Naive thymus-derived CD8-positive, alpha-beta T cell (primary cell): ENCODE measurements around the gene KIRREL3. TPM values are rescaled to one million over a fixed set of nuclear protein-coding genes. Genes with fewer than 3 reads are reported as not detected.

Experiments used
- ATAC-seq, 2 donors: fragments of 150-1000 bp; cut with Tn5 transposase in 1 of 2; sonication (Bioruptor Pico), chemical (Tn5 transposase) in 1 of 2; 1 replicate in 1 of 2; 2 replicates in 1 of 2; pipeline ENCODE4 v1.10.0; 2021; ENCODE audit warnings: mild to moderate bottlenecking in 2 of 2, moderate library complexity in 2 of 2
- POLR2A ChIA-PET: fragments of 350-600 bp; sonication (Branson Sonifier 250); formaldehyde crosslinking; loops from one replicate; lab custom pipeline; 2021; ENCODE audit warnings: antibody characterized with exemption; lab: Charles Lee
- DNase-seq, 10 donors: peaks; one replicate each; pipeline versions ENCODE4 v3.0.0 to v3.0.0-alpha.2; 2020 to 2022
- H3K27ac Mint-ChIP-seq, 10 donors: one replicate each; pipeline ENCODE4 v1.8.0; 2020 to 2022; ENCODE audit warnings: mild to moderate bottlenecking in 10 of 10, mixed read lengths in 10 of 10, moderate library complexity in 4 of 10, inconsistent platforms in 1 of 10
- H3K27me3 Mint-ChIP-seq, 5 donors: one replicate each; pipeline ENCODE4 v1.8.0; 2021 to 2022; ENCODE audit warnings: mixed read lengths in 5 of 5
- H3K36me3 Mint-ChIP-seq, 3 donors: one replicate each; pipeline ENCODE4 v1.8.0; 2020 to 2022; ENCODE audit warnings: mixed read lengths in 3 of 3, mild to moderate bottlenecking in 2 of 3, inconsistent platforms in 1 of 3
- H3K4me1 Mint-ChIP-seq, 4 donors: one replicate each; pipeline ENCODE4 v1.8.0; 2021 to 2022; ENCODE audit warnings: mixed read lengths in 4 of 4
- H3K4me3 Mint-ChIP-seq, 10 donors: one replicate each; pipeline ENCODE4 v1.8.0; 2020 to 2022; ENCODE audit warnings: mild to moderate bottlenecking in 10 of 10, mixed read lengths in 10 of 10, moderate library complexity in 6 of 10, inconsistent platforms in 1 of 10
- H3K9me3 Mint-ChIP-seq, 9 donors: one replicate each; pipeline ENCODE4 v1.8.0; 2020 to 2022; ENCODE audit warnings: mixed read lengths in 9 of 9, mild to moderate bottlenecking in 3 of 9, inconsistent platforms in 1 of 9, moderate library complexity in 1 of 9
- polyA plus RNA-seq, 3 donors: library from polyadenylated mRNA; unstranded; fragments of 300-500 nt; fragmentation: Illumina TruSeq; gene quantifications; one replicate each; pipeline ENCODE4 v1.2.3, GENCODE V29; 2021
- total RNA-seq, 8 experiments: library from RNA in 2 of 8; stranded (reverse) in 2 of 8; gene quantifications; one replicate each; pipeline ENCODE4 v1.2.3 and lab custom pipeline; 2021 to 2026

KIRREL3 gene
- total and polyA plus RNA-seq, 5 experiments from 2014 or later, result not detected

GRCh38 chr11:126426820-126427749 is 573.5 kb downstream of the KIRREL3 start:
- peaks cover 0 to 9% (median 6%) of the 10 kb centered on the region in 5 donors for H3K27me3 Mint-ChIP-seq
- H3K27ac Mint-ChIP-seq, result peak overlapping the region in 1 of 10 donors; percentile 39
- H3K36me3 Mint-ChIP-seq, result no peaks in the 10 kb centered on the region
- no peaks in the 10 kb centered on the region for H3K9me3 Mint-ChIP-seq
- ATAC-seq, result no peak
- POLR2A ChIA-PET, result no interaction called here
- DNase-seq, result no peak
- no peak overlapping the region for H3K4me3 Mint-ChIP-seq
- H3K4me1 Mint-ChIP-seq, result peaks cover 0 to 8% (median 0%) of the 10 kb centered on the region in 4 donors

DNA sequence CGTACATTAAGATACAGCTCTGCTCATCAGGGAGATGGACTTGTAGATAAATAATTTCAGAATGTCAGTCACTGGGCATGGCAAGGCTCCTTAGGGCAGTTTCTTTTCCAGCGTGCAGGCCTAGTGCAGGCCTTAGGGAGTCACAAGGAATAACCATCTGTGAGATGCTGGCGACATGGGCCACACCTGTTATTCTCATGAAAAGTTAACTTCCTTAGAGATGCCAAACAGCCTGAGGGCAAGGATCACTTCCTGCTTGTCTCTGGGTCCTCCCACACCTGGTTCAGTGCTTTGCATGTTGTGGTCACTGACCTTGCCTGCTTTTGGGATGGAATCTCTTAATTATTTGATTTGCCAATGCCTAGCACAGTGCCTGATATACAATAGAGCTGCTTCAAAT is 574.5 kb downstream of the KIRREL3 start:
- Mint-ChIP-seq H3K27me3 (peaks cover 0 to 12% (median 7%) of the 10 kb centered on the region in 5 donors), H3K27ac (no peak overlapping the region), H3K4me3 (no peak overlapping the region), H3K9me3 (no peaks in the 10 kb centered on the region), H3K36me3 (no peaks in the 10 kb centered on the region), H3K4me1 (peaks cover 0 to 10% (median 0%) of the 10 kb centered on the region in 4 donors)
- DNase-seq (no peak), ATAC-seq (no peak)
- POLR2A ChIA-PET, result no interaction called here

GRCh38 chr11:126424471-126425039 is 576.0 kb downstream of the KIRREL3 start:
- no peaks in the 10 kb centered on the region for H3K9me3 Mint-ChIP-seq
- H3K36me3 Mint-ChIP-seq, result no peaks in the 10 kb centered on the region
- peaks cover 0 to 12% (median 7%) of the 10 kb centered on the region in 5 donors for H3K27me3 Mint-ChIP-seq
- POLR2A ChIA-PET, result no interaction called here
- H3K4me3 Mint-ChIP-seq, result no peak overlapping the region
- H3K4me1 Mint-ChIP-seq, result peaks cover 0 to 19% (median 4%) of the 10 kb centered on the region in 4 donors
- ATAC-seq (no peak), DNase-seq (no peak)
- H3K27ac Mint-ChIP-seq, result no peak overlapping the region

- H3K4me3 Mint-ChIP-seq, result no peak overlapping the region
- H3K9me3 Mint-ChIP-seq, result no peaks in the 10 kb centered on the region
- POLR2A ChIA-PET, result no interaction called here
- DNase-seq, result no peak
- peaks cover 0 to 12% (median 7%) of the 10 kb centered on the region in 5 donors for H3K27me3 Mint-ChIP-seq
- H3K36me3 Mint-ChIP-seq, result no peaks in the 10 kb centered on the region
- no peak for ATAC-seq
- H3K27ac Mint-ChIP-seq, result no peak overlapping the region
- H3K4me1 Mint-ChIP-seq, result peaks cover 0 to 19% (median 4%) of the 10 kb centered on the region in 4 donors
Observed at GRCh38 chr11:126423743-126424142, 576.8 kb downstream of the KIRREL3 start.

GRCh38 chr11:126423154-126423553 is 577.4 kb downstream of the KIRREL3 start:
- ATAC-seq, result no peak
- POLR2A ChIA-PET, result no interaction called here

GRCh38 chr11:126422446-126422845 is 578.1 kb downstream of the KIRREL3 start:
- Mint-ChIP-seq H3K9me3 (no peaks in the 10 kb centered on the region), H3K27ac (no peak overlapping the region), H3K4me1 (peaks cover 0 to 19% (median 4%) of the 10 kb centered on the region in 4 donors), H3K4me3 (no peak overlapping the region), H3K36me3 (no peaks in the 10 kb centered on the region), H3K27me3 (peaks cover 0 to 12% (median 7%) of the 10 kb centered on the region in 5 donors)
- POLR2A ChIA-PET, result no interaction called here
- ATAC-seq (no peak), DNase-seq (no peak)

More at GRCh38 chr11:126423154-126423553, 577.4 kb downstream of the KIRREL3 start:
- peaks cover 0 to 12% (median 7%) of the 10 kb centered on the region in 5 donors for H3K27me3 Mint-ChIP-seq
- no peaks in the 10 kb centered on the region for H3K36me3 Mint-ChIP-seq
- DNase-seq, result no peak
- H3K9me3 Mint-ChIP-seq, result no peaks in the 10 kb centered on the region
- H3K4me3 Mint-ChIP-seq, result no peak overlapping the region
- H3K4me1 Mint-ChIP-seq, result peaks cover 0 to 19% (median 4%) of the 10 kb centered on the region in 4 donors
- H3K27ac Mint-ChIP-seq, result no peak overlapping the region

GRCh38 chr11:126421271-126421671 is 579.3 kb downstream of the KIRREL3 start:
- H3K27ac Mint-ChIP-seq, result peak overlapping the region in 1 of 10 donors; percentile 44
- POLR2A ChIA-PET, result no interaction called here
- no peak for DNase-seq

GRCh38 chr11:126420698-126421256 is 579.8 kb downstream of the KIRREL3 start:
- peaks cover 0 to 12% (median 7%) of the 10 kb centered on the region in 5 donors for H3K27me3 Mint-ChIP-seq
- peaks cover 0 to 18% (median 12%) of the 10 kb centered on the region in 4 donors for H3K4me1 Mint-ChIP-seq
- H3K27ac Mint-ChIP-seq, result no peak overlapping the region
- no peaks in the 10 kb centered on the region for H3K36me3 Mint-ChIP-seq
- H3K9me3 Mint-ChIP-seq, result no peaks in the 10 kb centered on the region
- no peak overlapping the region for H3K4me3 Mint-ChIP-seq
- no peak for DNase-seq
- POLR2A ChIA-PET, result no interaction called here
- ATAC-seq, result no peak

More at GRCh38 chr11:126421271-126421671, 579.3 kb downstream of the KIRREL3 start:
- Mint-ChIP-seq H3K36me3 (no peaks in the 10 kb centered on the region), H3K4me1 (peaks cover 0 to 13% (median 7%) of the 10 kb centered on the region in 4 donors), H3K9me3 (no peaks in the 10 kb centered on the region), H3K27me3 (peaks cover 0 to 12% (median 7%) of the 10 kb centered on the region in 5 donors), H3K4me3 (no peak overlapping the region)
- no peak for ATAC-seq

GRCh38 chr11:126419801-126420697 is 580.5 kb downstream of the KIRREL3 start:
- no peak overlapping the region for H3K27ac Mint-ChIP-seq
- POLR2A ChIA-PET, result no interaction called here
- H3K36me3 Mint-ChIP-seq, result no peaks in the 10 kb centered on the region
- ATAC-seq, result no peak
- no peaks in the 10 kb centered on the region for H3K9me3 Mint-ChIP-seq
- no peak overlapping the region for H3K4me3 Mint-ChIP-seq
- DNase-seq, result no peak
- peaks cover 0 to 12% (median 7%) of the 10 kb centered on the region in 5 donors for H3K27me3 Mint-ChIP-seq
- peaks cover 0 to 20% (median 13%) of the 10 kb centered on the region in 4 donors for H3K4me1 Mint-ChIP-seq

GRCh38 chr11:126418887-126419286 is 581.7 kb downstream of the KIRREL3 start:
- POLR2A ChIA-PET, result no interaction called here
- no peak for ATAC-seq
- Mint-ChIP-seq H3K4me1 (peaks cover 0 to 20% (median 13%) of the 10 kb centered on the region in 4 donors), H3K27me3 (peaks cover 0 to 8% (median 6%) of the 10 kb centered on the region in 5 donors), H3K9me3 (no peaks in the 10 kb centered on the region), H3K36me3 (no peaks in the 10 kb centered on the region), H3K27ac (no peak overlapping the region), H3K4me3 (peak overlapping the region in 1 of 10 donors; percentile 20)
- DNase-seq, result no peak

DNA sequence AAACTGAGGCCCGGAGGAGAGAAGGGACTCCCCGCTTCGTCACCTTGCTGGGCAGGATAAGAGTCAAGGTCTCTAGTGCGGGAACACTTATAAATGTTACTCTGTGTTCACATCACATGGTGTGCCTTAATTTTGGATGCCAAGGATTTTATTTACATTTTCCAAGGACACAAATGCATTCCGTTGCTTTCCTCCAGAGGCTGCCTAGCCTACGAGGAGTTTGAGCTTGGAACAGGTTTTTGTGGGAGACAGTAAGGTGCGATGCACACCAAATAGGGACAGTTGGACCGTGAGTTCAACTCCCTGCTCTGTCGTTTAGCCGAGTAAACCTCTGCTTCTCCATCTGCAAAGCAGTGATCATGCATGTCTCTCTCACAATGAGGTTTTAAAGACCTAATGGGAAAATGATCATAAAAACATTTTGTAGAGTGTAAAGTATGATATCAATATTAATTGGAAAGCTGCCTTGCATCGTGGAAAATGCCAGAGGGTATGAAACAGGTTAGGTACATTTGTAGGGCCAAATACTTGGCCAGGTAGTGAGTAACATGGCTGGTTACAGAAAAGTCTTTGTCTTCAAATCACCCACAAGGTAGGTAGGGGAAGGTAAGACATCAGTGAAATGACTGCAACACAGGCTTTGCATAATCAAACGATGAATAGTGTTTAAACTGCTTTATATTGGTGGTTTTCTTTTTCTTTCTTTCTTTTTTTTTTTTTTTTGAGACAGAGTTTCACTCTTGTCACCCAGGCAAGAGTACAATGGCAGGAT is 583.3 kb downstream of the KIRREL3 start:
- H3K4me3 Mint-ChIP-seq, result peak overlapping the region; percentile 30 to 66 (median 60)
- H3K27ac Mint-ChIP-seq, result peak overlapping the region in 2 of 10 donors; percentile 15 to 47
- H3K36me3 Mint-ChIP-seq, result no peaks in the 10 kb centered on the region
- peaks cover 0 to 5% (median 3%) of the 10 kb centered on the region in 5 donors for H3K27me3 Mint-ChIP-seq
- no peaks in the 10 kb centered on the region for H3K9me3 Mint-ChIP-seq
- POLR2A ChIA-PET, result no interaction called here
- H3K4me1 Mint-ChIP-seq, result peaks cover 0 to 20% (median 13%) of the 10 kb centered on the region in 4 donors
- DNase-seq (no peak), ATAC-seq (no peak)
